Liver (tissue), 9 donors: ENCODE results near the gene RALGPS1. TPM values are rescaled to one million over a fixed set of nuclear protein-coding genes. Genes with fewer than 3 reads are reported as not detected.

Experiments used
- DNase-seq: peaks from one replicate; pipeline ENCODE4 v3.0.0-alpha.2; 2017; ENCODE audit warnings: low spot score
- H3K27ac ChIP-seq, 2 donors: one replicate each; pipeline ENCODE4 v1.7.0; 2013; ENCODE audit warnings: inconsistent platforms in 2 of 2, low read length in 2 of 2, control low read depth in 1 of 2, low read depth in 1 of 2, mild to moderate bottlenecking in 1 of 2
- H3K27me3 ChIP-seq, 4 donors: one replicate each; pipeline versions ENCODE4 v1.6.1 to v1.7.0; 2013; ENCODE audit warnings: low read length in 3 of 4, inconsistent platforms in 1 of 4, mild to moderate bottlenecking in 1 of 4, moderate library complexity in 1 of 4; ENCODE audit not compliant: control insufficient read depth in 4 of 4, insufficient read depth in 4 of 4
- H3K36me3 ChIP-seq, 4 donors: one replicate each; pipeline versions ENCODE4 v1.6.1 to v1.7.0; 2013; ENCODE audit warnings: low read length in 3 of 4, mild to moderate bottlenecking in 3 of 4, low read depth in 1 of 4, moderate library complexity in 1 of 4; ENCODE audit not compliant: control insufficient read depth in 4 of 4, insufficient read depth in 3 of 4
- H3K4me1 ChIP-seq, 4 donors: one replicate each; pipeline versions ENCODE4 v1.6.1 to v1.7.0; 2013; ENCODE audit warnings: low read length in 3 of 4, mild to moderate bottlenecking in 3 of 4, moderate library complexity in 1 of 4; ENCODE audit not compliant: control insufficient read depth in 4 of 4, insufficient read depth in 4 of 4
- H3K4me3 ChIP-seq, 3 donors: one replicate each; pipeline versions ENCODE4 v1.6.1 to v1.7.0; 2013; ENCODE audit warnings: low read length in 3 of 3, control low read depth in 1 of 3, low read depth in 1 of 3, mild to moderate bottlenecking in 1 of 3
- H3K9ac ChIP-seq, 2 donors: one replicate each; pipeline ENCODE4 v1.7.0; 2013; ENCODE audit warnings: low read length in 2 of 2, mild to moderate bottlenecking in 2 of 2, moderate library complexity in 2 of 2, control low read depth in 1 of 2, low read depth in 1 of 2
- H3K9me3 ChIP-seq, 4 donors: one replicate each; pipeline versions ENCODE4 v1.6.1 to v1.7.0; 2013; ENCODE audit warnings: low read length in 3 of 4; ENCODE audit not compliant: control insufficient read depth in 4 of 4
- CTCF ChIP-seq: fragments of 150-350 bp; IDR thresholded peaks from 2 replicates; pipeline ENCODE4 v1.5.1; 2017; ENCODE audit warnings: improper control_type of control experiment, low read depth, low read length; ENCODE audit not compliant: missing input control
- EGR1 ChIP-seq, 2 donors: IDR thresholded peaks; 2 replicates each; pipeline ENCODE4 v1.6.1; 2016 to 2018; ENCODE audit warnings: antibody characterized with exemption in 2 of 2, low read depth in 2 of 2
- FOXA1 ChIP-seq: IDR thresholded peaks from 2 replicates; pipeline ENCODE4 v1.6.1; 2016; ENCODE audit warnings: antibody characterized with exemption
- FOXA2 ChIP-seq: IDR thresholded peaks from 2 replicates; pipeline ENCODE4 v1.6.1; 2016; ENCODE audit warnings: antibody characterized with exemption
- GABPA ChIP-seq, 2 donors: IDR thresholded peaks in 1 of 2; conservative IDR thresholded peaks in 1 of 2; 2 replicates each; pipeline ENCODE4 v1.6.1; 2016; ENCODE audit warnings: antibody characterized with exemption in 2 of 2, mild to moderate bottlenecking in 1 of 2, moderate library complexity in 1 of 2
- HNF4A ChIP-seq, 2 donors: conservative IDR thresholded peaks; 2 replicates each; pipeline ENCODE4 v1.6.1; 2016; ENCODE audit warnings: antibody characterized with exemption in 2 of 2, mild to moderate bottlenecking in 2 of 2
- JUND ChIP-seq, 2 donors: IDR thresholded peaks; 2 replicates each; pipeline ENCODE4 v1.6.1; 2016; ENCODE audit warnings: antibody characterized with exemption in 2 of 2
- NR2F2 ChIP-seq: IDR thresholded peaks from 2 replicates; pipeline ENCODE4 v1.6.1; 2016; ENCODE audit warnings: antibody characterized with exemption
- RAD21 ChIP-seq, 2 donors: IDR thresholded peaks; 2 replicates each; pipeline ENCODE4 v1.6.1; 2016; ENCODE audit warnings: antibody characterized with exemption in 2 of 2, mild to moderate bottlenecking in 2 of 2
- RXRA ChIP-seq, 2 donors: IDR thresholded peaks; 2 replicates each; pipeline ENCODE4 v1.6.1; 2017 to 2018; ENCODE audit warnings: antibody characterized with exemption in 2 of 2, mild to moderate bottlenecking in 1 of 2
- SP1 ChIP-seq: IDR thresholded peaks from 2 replicates; pipeline ENCODE4 v1.6.1; 2018; ENCODE audit warnings: antibody characterized with exemption, mild to moderate bottlenecking
- YY1 ChIP-seq: IDR thresholded peaks from 2 replicates; pipeline ENCODE4 v1.6.1; 2016; ENCODE audit warnings: antibody characterized with exemption, mild to moderate bottlenecking
- WGBS: extraction: QIAGEN DNeasy Blood & Tissue Kit; methylation state at CpG from one replicate; pipeline ENCODE4 v1.1.7; 2013; 5-methylcytosine and 5-hydroxymethylcytosine counted together
- polyA plus RNA-seq, 2 donors: library from polyadenylated mRNA; stranded (reverse) in 1 of 2; unstranded in 1 of 2; fragments of 200-250 nt in 1 of 2; fragments of >200 nt in 1 of 2; fragmentation: Nextera tagmentation in 1 of 2; extraction: Ambion mirVana in 1 of 2; gene quantifications; one replicate each; pipeline versions ENCODE4 v1.2.1 to v1.2.3, GENCODE V29; 2013 to 2015
- total RNA-seq, 2 donors: library from RNA; depleted of rRNA; stranded (reverse); fragments of >200 nt; gene quantifications; one replicate each; pipeline ENCODE4 v1.2.3, GENCODE V29; 2014
- TF ChIP-seq, protein P1 (sequence below): IDR thresholded peaks from 2 replicates; pipeline ENCODE4 v1.6.1; 2016; ENCODE audit warnings: antibody characterized with exemption
- TF ChIP-seq, protein P2 (sequence below): IDR thresholded peaks from 2 replicates; pipeline ENCODE4 v1.6.1; 2016; ENCODE audit warnings: antibody characterized with exemption
- TF ChIP-seq, protein P3 (sequence below): IDR thresholded peaks from 2 replicates; pipeline ENCODE4 v1.6.1; 2016; ENCODE audit warnings: antibody characterized with exemption, mild to moderate bottlenecking
- TF ChIP-seq, protein P4 (sequence below): IDR thresholded peaks from 2 replicates; pipeline ENCODE4 v1.6.1; 2016; ENCODE audit warnings: antibody characterized with exemption
- donor health status: healthy.
- donor health status: healthy.
- donor health status: healthy.
- donor health status: healthy.
- donor health status: healthy.

Gene RALGPS1
- total and polyA plus RNA-seq, 4 donors, result 1.4 to 2.7 (median 2.0) TPM

DNA sequence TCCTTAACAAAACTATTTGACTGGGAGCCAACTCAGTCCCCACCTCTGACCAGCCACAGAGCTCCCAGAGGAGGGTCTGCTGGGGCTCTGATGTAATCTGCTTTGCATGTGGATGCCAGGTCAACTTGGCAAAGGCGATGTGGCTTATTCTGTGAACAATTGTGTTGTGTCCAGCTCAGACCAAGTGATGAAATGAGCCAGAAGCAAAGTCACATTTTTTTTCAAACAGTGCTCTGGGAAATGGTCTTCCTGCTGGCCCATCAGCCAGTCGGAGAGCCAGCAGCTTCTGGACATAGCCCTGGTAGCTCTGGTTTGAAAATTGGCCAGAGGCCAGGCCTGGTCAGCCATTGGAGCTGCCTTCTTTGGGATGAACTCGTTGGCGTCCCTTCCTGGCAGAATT lies 121.4 kb downstream of the RALGPS1 start:
- H3K27ac ChIP-seq, result peak overlapping the region in 1 of 2 donors; percentile 30
- H3K27me3 ChIP-seq, result no peaks in the 10 kb centered on the region
- H3K9me3 ChIP-seq, result no peaks in the 10 kb centered on the region
- H3K36me3 ChIP-seq, result no peaks in the 10 kb centered on the region
- no peak for DNase-seq
- no peaks in the 10 kb centered on the region for H3K4me1 ChIP-seq
- H3K9ac ChIP-seq, result no peak overlapping the region
- TF ChIP-seq NR2F2 (no peak), HNF4A (conservative IDR thresholded peaks at IDR 0.05) (no peak)
- H3K4me3 ChIP-seq, result no peak overlapping the region
- 88% methylated on average over 4 of the region's 4 CpGs for WGBS

GRCh38 chr9:127036437-127036836 lies 121.9 kb downstream of the RALGPS1 start:
- DNase-seq, result no peak
- peak overlapping the region in 1 of 2 donors; percentile 30 for H3K27ac ChIP-seq
- no peaks in the 10 kb centered on the region for H3K36me3 ChIP-seq
- H3K4me1 ChIP-seq, result no peaks in the 10 kb centered on the region
- no peak overlapping the region for H3K9ac ChIP-seq
- TF ChIP-seq, protein P1, sequence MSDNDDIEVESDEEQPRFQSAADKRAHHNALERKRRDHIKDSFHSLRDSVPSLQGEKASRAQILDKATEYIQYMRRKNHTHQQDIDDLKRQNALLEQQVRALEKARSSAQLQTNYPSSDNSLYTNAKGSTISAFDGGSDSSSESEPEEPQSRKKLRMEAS, result no peak
- TF ChIP-seq JUND (IDR thresholded peaks at IDR 0.05) (no peak), FOXA1 (no peak), SP1 (no peak), CTCF (no peak), RAD21 (IDR thresholded peaks at IDR 0.05) (no peak), FOXA2 (no peak), EGR1 (IDR thresholded peaks at IDR 0.05; ENCODE audit: low read depth in 2 of 2) (no peak), HNF4A (conservative IDR thresholded peaks at IDR 0.05) (no peak), YY1 (no peak), NR2F2 (no peak), GABPA (IDR thresholded peaks at IDR 0.05 in 1 of 2, conservative IDR thresholded peaks at IDR 0.05 in 1 of 2) (no peak), RXRA (IDR thresholded peaks at IDR 0.05) (no peak)
- TF ChIP-seq, protein P2, sequence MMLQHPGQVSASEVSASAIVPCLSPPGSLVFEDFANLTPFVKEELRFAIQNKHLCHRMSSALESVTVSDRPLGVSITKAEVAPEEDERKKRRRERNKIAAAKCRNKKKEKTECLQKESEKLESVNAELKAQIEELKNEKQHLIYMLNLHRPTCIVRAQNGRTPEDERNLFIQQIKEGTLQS, result no peak
- TF ChIP-seq, protein P3, sequence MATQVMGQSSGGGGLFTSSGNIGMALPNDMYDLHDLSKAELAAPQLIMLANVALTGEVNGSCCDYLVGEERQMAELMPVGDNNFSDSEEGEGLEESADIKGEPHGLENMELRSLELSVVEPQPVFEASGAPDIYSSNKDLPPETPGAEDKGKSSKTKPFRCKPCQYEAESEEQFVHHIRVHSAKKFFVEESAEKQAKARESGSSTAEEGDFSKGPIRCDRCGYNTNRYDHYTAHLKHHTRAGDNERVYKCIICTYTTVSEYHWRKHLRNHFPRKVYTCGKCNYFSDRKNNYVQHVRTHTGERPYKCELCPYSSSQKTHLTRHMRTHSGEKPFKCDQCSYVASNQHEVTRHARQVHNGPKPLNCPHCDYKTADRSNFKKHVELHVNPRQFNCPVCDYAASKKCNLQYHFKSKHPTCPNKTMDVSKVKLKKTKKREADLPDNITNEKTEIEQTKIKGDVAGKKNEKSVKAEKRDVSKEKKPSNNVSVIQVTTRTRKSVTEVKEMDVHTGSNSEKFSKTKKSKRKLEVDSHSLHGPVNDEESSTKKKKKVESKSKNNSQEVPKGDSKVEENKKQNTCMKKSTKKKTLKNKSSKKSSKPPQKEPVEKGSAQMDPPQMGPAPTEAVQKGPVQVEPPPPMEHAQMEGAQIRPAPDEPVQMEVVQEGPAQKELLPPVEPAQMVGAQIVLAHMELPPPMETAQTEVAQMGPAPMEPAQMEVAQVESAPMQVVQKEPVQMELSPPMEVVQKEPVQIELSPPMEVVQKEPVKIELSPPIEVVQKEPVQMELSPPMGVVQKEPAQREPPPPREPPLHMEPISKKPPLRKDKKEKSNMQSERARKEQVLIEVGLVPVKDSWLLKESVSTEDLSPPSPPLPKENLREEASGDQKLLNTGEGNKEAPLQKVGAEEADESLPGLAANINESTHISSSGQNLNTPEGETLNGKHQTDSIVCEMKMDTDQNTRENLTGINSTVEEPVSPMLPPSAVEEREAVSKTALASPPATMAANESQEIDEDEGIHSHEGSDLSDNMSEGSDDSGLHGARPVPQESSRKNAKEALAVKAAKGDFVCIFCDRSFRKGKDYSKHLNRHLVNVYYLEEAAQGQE, result no peak
- TF ChIP-seq, protein P4, sequence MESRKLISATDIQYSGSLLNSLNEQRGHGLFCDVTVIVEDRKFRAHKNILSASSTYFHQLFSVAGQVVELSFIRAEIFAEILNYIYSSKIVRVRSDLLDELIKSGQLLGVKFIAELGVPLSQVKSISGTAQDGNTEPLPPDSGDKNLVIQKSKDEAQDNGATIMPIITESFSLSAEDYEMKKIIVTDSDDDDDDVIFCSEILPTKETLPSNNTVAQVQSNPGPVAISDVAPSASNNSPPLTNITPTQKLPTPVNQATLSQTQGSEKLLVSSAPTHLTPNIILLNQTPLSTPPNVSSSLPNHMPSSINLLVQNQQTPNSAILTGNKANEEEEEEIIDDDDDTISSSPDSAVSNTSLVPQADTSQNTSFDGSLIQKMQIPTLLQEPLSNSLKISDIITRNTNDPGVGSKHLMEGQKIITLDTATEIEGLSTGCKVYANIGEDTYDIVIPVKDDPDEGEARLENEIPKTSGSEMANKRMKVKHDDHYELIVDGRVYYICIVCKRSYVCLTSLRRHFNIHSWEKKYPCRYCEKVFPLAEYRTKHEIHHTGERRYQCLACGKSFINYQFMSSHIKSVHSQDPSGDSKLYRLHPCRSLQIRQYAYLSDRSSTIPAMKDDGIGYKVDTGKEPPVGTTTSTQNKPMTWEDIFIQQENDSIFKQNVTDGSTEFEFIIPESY, result no peak
- H3K9me3 ChIP-seq, result no peaks in the 10 kb centered on the region
- 95% methylated on average over 2 of the region's 2 CpGs for WGBS
- H3K27me3 ChIP-seq, result no peaks in the 10 kb centered on the region
- H3K4me3 ChIP-seq, result no peak overlapping the region
